Measurements from ENCODE around the gene FTL. TPM values are rescaled to one million over a fixed set of nuclear protein-coding genes. Genes with fewer than 3 reads are reported as not detected.

FTL gene
- total and polyA plus RNA-seq, 8 donors, result 1,119 to 9,329 (median 1,357) TPM

GRCh38 chr19:48969276-48970138 lies 4.4 kb downstream of the FTL start:
- H3K27me3 ChIP-seq, result no peaks in the 10 kb centered on the region
- H3K4me3 ChIP-seq, result no peak overlapping the region
- H3K27ac ChIP-seq, result peak overlapping the region in 1 of 2 donors; percentile 96
- peaks cover 2 to 80% of the 10 kb centered on the region in 2 donors for H3K36me3 ChIP-seq
- ATAC-seq (no peak), DNase-seq (peak in 1 of 4 donors; percentile 84)
- intact Hi-C loops (cut with DNase I), result no loop called here
- peaks cover 3 to 45% of the 10 kb centered on the region in 2 donors for H3K4me1 ChIP-seq
- no peak for TF ChIP-seq CTCF (IDR thresholded peaks at IDR 0.05)
- H3K9me3 ChIP-seq, result no peaks in the 10 kb centered on the region

- TF ChIP-seq CTCF (IDR thresholded peaks at IDR 0.05), result no peak
- Histone ChIP-seq H3K36me3 (peaks cover 2 to 88% of the 10 kb centered on the region in 2 donors), H3K27me3 (no peaks in the 10 kb centered on the region), H3K4me1 (peaks cover 0 to 41% of the 10 kb centered on the region in 2 donors), H3K27ac (peak overlapping the region in 1 of 2 donors; percentile 41), H3K9me3 (no peaks in the 10 kb centered on the region), H3K4me3 (no peak overlapping the region)
- no peak for DNase-seq
- intact Hi-C loops (cut with DNase I), result no loop called here
- no peak for ATAC-seq
These were observed 5.1 kb downstream of the FTL start for GRCh38 chr19:48970139-48970766.

GRCh38 chr19:48970923-48971395 lies 5.8 kb downstream of the FTL start:
- peak; percentile 61 for ATAC-seq
- H3K27me3 ChIP-seq, result no peaks in the 10 kb centered on the region
- intact Hi-C loops (cut with DNase I), result no loop called here
- no peaks in the 10 kb centered on the region for H3K9me3 ChIP-seq
- peak; percentile 86 to 94 for TF ChIP-seq CTCF (IDR thresholded peaks at IDR 0.05)
- peaks cover 2 to 85% of the 10 kb centered on the region in 2 donors for H3K36me3 ChIP-seq
- H3K4me1 ChIP-seq, result peaks cover 0 to 41% of the 10 kb centered on the region in 2 donors
- no peak overlapping the region for H3K4me3 ChIP-seq
- DNase-seq, result peak in 3 of 4 donors; percentile 84 to 93 (median 87)
- H3K27ac ChIP-seq, result peak overlapping the region in 1 of 2 donors; percentile 41

- Histone ChIP-seq H3K36me3 (peaks cover 0 to 83% of the 10 kb centered on the region in 2 donors), H3K9me3 (no peaks in the 10 kb centered on the region), H3K4me3 (no peak overlapping the region), H3K4me1 (peaks cover 0 to 5% of the 10 kb centered on the region in 2 donors), H3K27me3 (no peaks in the 10 kb centered on the region), H3K27ac (no peak overlapping the region)
- intact Hi-C loops (cut with DNase I), result no loop called here
- TF ChIP-seq CTCF (IDR thresholded peaks at IDR 0.05), result no peak
- DNase-seq (no peak), ATAC-seq (no peak)
These were observed 11.1 kb downstream of the FTL start for GRCh38 chr19:48975947-48976847.
